ENCODE results near the gene FANCB. TPM values are rescaled to one million over a fixed set of nuclear protein-coding genes. Genes with fewer than 3 reads are reported as not detected.

Gene FANCB
- total RNA-seq, 4 donors from 2014 or later = 0.49 to 1.3 (median 1.1) TPM

DNA sequence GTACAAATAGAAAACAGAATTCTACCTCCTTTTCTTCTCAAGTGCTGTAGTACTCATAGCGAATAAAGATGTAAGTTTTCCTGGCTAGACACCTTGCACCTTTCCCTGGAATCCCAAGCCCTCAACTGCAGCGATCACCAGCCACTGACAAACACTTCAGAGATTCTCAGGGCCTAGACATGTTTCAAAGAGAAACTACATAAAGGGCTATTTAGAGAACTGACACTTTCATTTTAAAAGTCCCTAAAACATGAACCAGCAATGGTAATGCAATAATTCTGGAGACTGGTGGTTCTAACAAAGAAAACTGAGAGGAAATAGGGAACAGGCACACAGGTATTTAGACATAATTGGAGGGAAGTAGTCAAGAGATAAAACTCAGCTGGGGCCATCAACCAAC, 35.7 kb downstream of the FANCB start:
- WGBS, 2 donors = 65 to 94% methylated on average over 2 of the region's 2 CpGs
- DNase-seq (ENCODE audit: low spot score in 2 of 2) = no peak
- no peak for TF ChIP-seq POLR2A (IDR thresholded peaks at IDR 0.05)
- TF ChIP-seq, protein P1, sequence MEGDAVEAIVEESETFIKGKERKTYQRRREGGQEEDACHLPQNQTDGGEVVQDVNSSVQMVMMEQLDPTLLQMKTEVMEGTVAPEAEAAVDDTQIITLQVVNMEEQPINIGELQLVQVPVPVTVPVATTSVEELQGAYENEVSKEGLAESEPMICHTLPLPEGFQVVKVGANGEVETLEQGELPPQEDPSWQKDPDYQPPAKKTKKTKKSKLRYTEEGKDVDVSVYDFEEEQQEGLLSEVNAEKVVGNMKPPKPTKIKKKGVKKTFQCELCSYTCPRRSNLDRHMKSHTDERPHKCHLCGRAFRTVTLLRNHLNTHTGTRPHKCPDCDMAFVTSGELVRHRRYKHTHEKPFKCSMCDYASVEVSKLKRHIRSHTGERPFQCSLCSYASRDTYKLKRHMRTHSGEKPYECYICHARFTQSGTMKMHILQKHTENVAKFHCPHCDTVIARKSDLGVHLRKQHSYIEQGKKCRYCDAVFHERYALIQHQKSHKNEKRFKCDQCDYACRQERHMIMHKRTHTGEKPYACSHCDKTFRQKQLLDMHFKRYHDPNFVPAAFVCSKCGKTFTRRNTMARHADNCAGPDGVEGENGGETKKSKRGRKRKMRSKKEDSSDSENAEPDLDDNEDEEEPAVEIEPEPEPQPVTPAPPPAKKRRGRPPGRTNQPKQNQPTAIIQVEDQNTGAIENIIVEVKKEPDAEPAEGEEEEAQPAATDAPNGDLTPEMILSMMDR (IDR thresholded peaks at IDR 0.05) = no peak
- no peak overlapping the region for H3K4me3 ChIP-seq (ENCODE audit: low read depth, poor library complexity, severe bottlenecking)
- intact Hi-C loops (cut with DNase I; ENCODE audit: low total_unique reads) = no loop called here

DNA sequence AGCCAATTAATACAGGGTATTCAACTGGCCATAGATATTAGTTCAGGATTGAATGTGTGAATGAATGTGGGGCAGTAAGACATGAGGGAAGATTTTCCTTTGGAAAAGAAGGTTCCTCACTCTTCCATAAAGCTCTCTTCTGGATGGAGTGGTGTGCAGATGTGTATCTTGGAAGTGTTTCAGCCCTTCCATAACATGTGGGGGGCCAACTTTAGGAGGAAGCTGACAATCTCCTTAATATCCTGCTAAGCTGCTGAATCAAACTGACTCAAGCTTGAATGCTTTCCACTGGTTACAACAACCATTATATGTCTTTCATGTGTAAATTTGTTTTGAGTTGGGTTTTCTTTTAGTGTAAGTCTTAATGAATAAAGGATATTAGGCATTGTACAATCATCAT, 40.3 kb downstream of the FANCB start:
- H3K4me3 ChIP-seq (ENCODE audit: low read depth, poor library complexity, severe bottlenecking) = no peak overlapping the region
- DNase-seq (ENCODE audit: low spot score in 2 of 2) = no peak
- intact Hi-C loops (cut with DNase I; ENCODE audit: low total_unique reads) = no loop called here
- TF ChIP-seq, protein P1 (IDR thresholded peaks at IDR 0.05) = no peak
- no peak for TF ChIP-seq POLR2A (IDR thresholded peaks at IDR 0.05)

DNA sequence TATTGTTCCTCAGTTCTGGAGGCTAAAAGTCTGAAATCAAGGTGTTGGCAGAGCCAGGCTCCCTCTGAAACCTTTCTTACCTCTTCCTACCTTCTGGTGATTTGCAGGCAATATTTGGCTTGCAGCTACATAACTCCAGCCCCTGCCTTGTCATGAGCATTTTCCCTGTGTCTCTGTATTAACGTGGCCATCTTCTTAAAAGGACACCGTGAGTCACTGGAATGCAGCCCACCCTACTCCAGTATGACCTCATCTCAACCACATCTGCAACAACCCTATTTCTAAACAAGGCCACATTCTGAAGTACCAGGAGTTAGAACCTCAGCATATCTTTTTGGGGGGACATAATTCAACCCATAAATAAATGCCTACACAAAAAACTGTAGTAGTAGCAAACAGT, 40.7 kb downstream of the FANCB start:
- WGBS, 2 donors = 50 to 73% methylated on average over 2 of the region's 2 CpGs
- TF ChIP-seq, protein P1 (IDR thresholded peaks at IDR 0.05) = no peak
- TF ChIP-seq POLR2A (IDR thresholded peaks at IDR 0.05) = no peak

DNA sequence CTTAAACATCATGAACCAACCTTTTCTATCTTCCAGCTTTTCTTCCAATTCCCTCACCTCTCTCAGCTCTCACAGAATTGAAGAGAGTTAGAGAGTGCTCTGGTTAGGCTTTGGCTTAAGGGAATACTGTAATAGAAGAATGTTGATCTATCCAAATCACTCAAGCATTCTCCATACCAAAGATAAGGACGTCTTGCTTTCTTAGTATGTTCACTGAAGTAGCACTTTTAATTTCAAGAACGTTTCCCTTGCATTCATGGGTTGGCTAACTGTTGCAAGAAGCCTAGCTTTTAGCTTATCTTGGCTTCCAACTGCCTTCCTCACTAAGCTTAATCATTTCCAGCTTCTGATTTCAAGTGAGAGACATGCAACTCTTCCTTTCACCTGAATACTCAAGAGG, 43.2 kb downstream of the FANCB start:
- intact Hi-C loops (cut with DNase I; ENCODE audit: low total_unique reads) = no loop called here
- no peak for DNase-seq (ENCODE audit: low spot score in 2 of 2)
- no peak for TF ChIP-seq POLR2A (IDR thresholded peaks at IDR 0.05)
- TF ChIP-seq, protein P1 (IDR thresholded peaks at IDR 0.05) = no peak
- no peak overlapping the region for H3K4me3 ChIP-seq (ENCODE audit: low read depth, poor library complexity, severe bottlenecking)
- WGBS, 2 donors = 63 to 83% methylated on average over 2 of the region's 2 CpGs

More for the DNA sequence above, 40.7 kb downstream of the FANCB start:
- intact Hi-C loops (cut with DNase I; ENCODE audit: low total_unique reads) = no loop called here
- DNase-seq (ENCODE audit: low spot score in 2 of 2) = no peak
- no peak overlapping the region for H3K4me3 ChIP-seq (ENCODE audit: low read depth, poor library complexity, severe bottlenecking)

DNA sequence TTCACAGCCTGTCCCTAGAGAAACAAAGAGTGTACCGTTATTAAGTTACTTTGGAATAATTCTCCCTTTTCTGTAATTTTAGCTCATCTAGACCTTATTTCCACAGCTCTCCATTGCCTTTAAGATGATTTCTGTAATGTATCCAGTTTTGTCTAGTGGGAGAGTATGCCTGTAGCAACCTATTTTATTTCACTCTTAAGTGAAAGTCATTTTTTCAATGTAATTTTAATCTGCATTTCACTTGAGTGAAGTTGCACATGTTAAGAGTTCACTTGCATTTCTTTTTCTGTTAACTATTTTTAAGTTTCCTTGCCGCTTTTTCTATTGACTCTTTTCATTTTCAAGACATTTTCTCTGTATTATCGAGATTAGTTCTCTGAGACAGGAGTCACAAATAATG, 46.5 kb downstream of the FANCB start:
- intact Hi-C loops (cut with DNase I; ENCODE audit: low total_unique reads) = no loop called here
- WGBS, 2 donors = 58 to 75% methylated on average over 3 of the region's 3 CpGs
- no peak for TF ChIP-seq POLR2A (IDR thresholded peaks at IDR 0.05)
- TF ChIP-seq, protein P1 (IDR thresholded peaks at IDR 0.05) = no peak
- no peak overlapping the region for H3K4me3 ChIP-seq (ENCODE audit: low read depth, poor library complexity, severe bottlenecking)
- DNase-seq (ENCODE audit: low spot score in 2 of 2) = no peak

DNA sequence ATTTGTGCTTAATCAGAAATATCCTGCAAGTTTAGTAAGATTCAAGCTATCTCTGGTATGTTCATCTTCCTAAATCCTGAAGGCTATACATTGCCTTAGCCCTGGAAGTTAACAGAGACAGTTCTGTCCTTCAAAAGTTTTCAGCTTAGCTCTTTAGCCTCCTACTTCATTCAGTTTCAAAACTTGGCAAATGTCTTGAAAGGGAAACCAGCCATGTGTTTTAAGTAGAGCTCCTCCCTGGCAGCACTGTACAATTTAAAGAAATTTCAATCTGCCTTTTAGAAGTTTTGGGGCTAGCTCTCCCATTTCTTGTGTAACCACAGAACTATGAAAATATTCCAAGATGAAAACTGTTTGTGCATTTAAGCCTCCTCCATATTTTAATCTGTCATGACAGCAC, 47.0 kb downstream of the FANCB start:
- intact Hi-C loops (cut with DNase I; ENCODE audit: low total_unique reads) = no loop called here
- no peak overlapping the region for H3K4me3 ChIP-seq (ENCODE audit: low read depth, poor library complexity, severe bottlenecking)
- TF ChIP-seq, protein P1 (IDR thresholded peaks at IDR 0.05) = no peak
- TF ChIP-seq POLR2A (IDR thresholded peaks at IDR 0.05) = no peak
- no peak for DNase-seq (ENCODE audit: low spot score in 2 of 2)

Measured in lower leg skin (tissue), 4 donors.